Fibroblast of the aortic adventitia (primary cell): ENCODE results near the gene SFXN5. TPM values are rescaled to one million over a fixed set of nuclear protein-coding genes. Genes with fewer than 3 reads are reported as not detected.

Experiments used
- DNase-seq: peaks from one replicate; pipeline ENCODE4 v3.0.0-alpha.2; 2010; ENCODE audit warnings: low read depth
- H3K4me3 ChIP-seq: 2 replicates; pipeline ENCODE4 v1.5.1; 2011; ENCODE audit warnings: low read depth, mild to moderate bottlenecking, control low read depth, low read length, moderate library complexity
- CTCF ChIP-seq: IDR thresholded peaks from 2 replicates; pipeline ENCODE4 v1.5.1; 2011; ENCODE audit warnings: mild to moderate bottlenecking, low read length, control low read depth, inconsistent platforms; ENCODE audit not compliant: insufficient read depth
- total RNA-seq: library from RNA; depleted of rRNA; stranded (reverse); fragments of >200 nt; gene quantifications from 2 replicates; pipeline ENCODE4 v1.2.3, GENCODE V29; 2012; ENCODE audit warnings: low replicate concordance

The SFXN5 gene
- total RNA-seq, 1 donor = 19.0 TPM

- TF ChIP-seq CTCF = no peak
- no peak for DNase-seq
- peak overlapping the region; percentile 9 for H3K4me3 ChIP-seq
These were observed 17.2 kb upstream of the SFXN5 start for GRCh38 chr2:73088703-73089102.

DNA sequence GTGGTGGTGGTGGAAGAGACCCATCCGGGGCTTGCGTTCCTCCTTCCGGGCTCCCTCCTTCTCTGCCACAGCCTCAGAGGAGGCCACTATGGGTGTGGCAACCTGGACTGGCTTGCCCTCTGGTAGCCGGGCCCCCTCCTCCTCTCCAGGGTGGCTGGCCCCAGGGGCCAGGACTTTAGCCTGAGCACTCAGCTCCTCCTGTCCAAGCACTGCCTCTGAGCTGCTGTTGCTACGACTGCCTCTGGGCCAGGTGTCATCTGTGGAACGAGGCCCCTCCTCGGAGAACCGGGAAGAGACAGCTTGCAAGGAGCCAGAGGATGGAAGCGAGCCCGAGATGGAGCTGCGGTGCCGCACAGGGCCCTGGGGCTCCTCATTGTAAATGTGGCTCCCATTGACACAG, 16.7 kb upstream of the SFXN5 start:
- H3K4me3 ChIP-seq = no peak overlapping the region
- TF ChIP-seq CTCF = no peak
- DNase-seq = no peak

DNA sequence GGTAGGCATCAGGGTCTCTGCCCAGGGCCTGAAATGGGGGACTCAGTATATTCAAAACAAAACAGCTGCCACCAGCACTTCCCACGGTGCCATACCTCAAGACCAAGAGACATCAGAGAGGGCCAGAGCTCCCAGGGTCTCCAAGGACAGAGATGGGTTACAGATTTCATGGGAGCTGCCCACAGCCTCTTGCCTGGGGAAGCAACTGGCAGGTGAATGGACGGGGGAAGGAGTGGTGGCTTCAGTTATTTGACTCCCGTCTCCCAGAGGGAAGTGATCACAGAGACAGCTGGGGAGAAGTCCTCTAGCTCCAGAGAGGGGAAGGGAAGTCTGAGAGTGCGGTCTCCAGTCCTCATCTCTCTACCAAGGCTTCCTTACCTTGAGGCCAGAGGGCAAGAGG, 15.8 kb upstream of the SFXN5 start:
- no peak overlapping the region for H3K4me3 ChIP-seq
- DNase-seq = no peak
- no peak for TF ChIP-seq CTCF

DNA sequence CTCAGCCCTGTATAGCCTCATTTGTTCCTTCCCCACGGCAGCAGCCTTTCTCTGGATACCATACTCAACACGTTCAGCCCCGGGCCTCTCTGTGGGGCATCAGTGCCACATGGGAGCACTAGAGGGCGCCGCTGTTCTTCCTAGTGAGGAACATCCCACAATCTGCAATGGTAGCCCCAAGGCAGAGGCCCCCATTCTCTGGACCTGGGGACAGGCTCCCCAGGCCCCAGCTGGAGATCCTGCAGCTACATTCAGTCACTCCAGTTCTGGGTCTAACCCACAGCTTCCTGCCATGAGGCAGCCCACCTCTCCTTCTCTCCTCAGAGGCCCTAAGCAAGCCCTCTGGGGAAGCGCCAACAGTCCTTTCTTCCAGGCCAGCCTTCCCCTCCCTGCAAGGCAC, 14.2 kb upstream of the SFXN5 start:
- TF ChIP-seq CTCF = peak; percentile 98
- peak; percentile 71 for DNase-seq
- peak overlapping the region; percentile 13 for H3K4me3 ChIP-seq

GRCh38 chr2:73084971-73085370, 13.5 kb upstream of the SFXN5 start:
- no peak for TF ChIP-seq CTCF
- no peak for DNase-seq
- no peak overlapping the region for H3K4me3 ChIP-seq

- no peak overlapping the region for H3K4me3 ChIP-seq
- no peak for DNase-seq
- TF ChIP-seq CTCF = no peak
These were observed 12.6 kb upstream of the SFXN5 start for GRCh38 chr2:73083886-73084800.
